SK-N-SH (cell line): ENCODE measurements around the gene SPACA9.

Experiments used
- CTCF ChIP-seq: fragments of 200-600 bp; sonication (generic); IDR thresholded peaks from 2 replicates; pipeline ENCODE4 v1.6.1; 2017; ENCODE audit warnings: antibody characterized with exemption, mild to moderate bottlenecking, moderate library complexity
- IRF3 ChIP-seq: fragments of 150-350 bp; IDR thresholded peaks from 2 replicates; pipeline ENCODE4 v1.6.1; 2016; ENCODE audit warnings: mild to moderate bottlenecking, low read depth, low read length
- POLR2AphosphoS5 ChIP-seq: IDR thresholded peaks from 2 replicates; pipeline ENCODE4 v1.6.1; 2012; ENCODE audit warnings: low read depth, low read length
- RAD21 ChIP-seq: IDR thresholded peaks from 2 replicates; pipeline ENCODE4 v1.6.1; 2012; ENCODE audit warnings: mild to moderate bottlenecking, low read length
- RXRA ChIP-seq: IDR thresholded peaks from 2 replicates; pipeline ENCODE4 v1.4.0; 2012; ENCODE audit warnings: low read depth, mild to moderate bottlenecking, borderline replicate concordance
- TCF12 ChIP-seq: IDR thresholded peaks from 2 replicates; pipeline ENCODE4 v1.4.0; 2012

- no peak for TF ChIP-seq CTCF
- no peak for TF ChIP-seq POLR2AphosphoS5
- no peak for TF ChIP-seq RXRA
- TF ChIP-seq RAD21: no peak
- no peak for TF ChIP-seq TCF12
- TF ChIP-seq IRF3: no peak
These were observed 1.8 kb upstream of the SPACA9 start for GRCh38 chr9:132876849-132877248.
